K562 (cell line): Measurements from ENCODE around the gene DUS1L. TPM values are rescaled to one million over a fixed set of nuclear protein-coding genes. Genes with fewer than 3 reads are reported as not detected.

Experiments used
- CBFB ChIP-seq: sonication (generic); formaldehyde crosslinking; IDR thresholded peaks from 2 replicates; pipeline ENCODE4 v1.4.0; 2020; ENCODE audit warnings: mild to moderate bottlenecking, missing genetic modification reagents
- EGR1 ChIP-seq: fragments of 450-650 bp; conservative IDR thresholded peaks from 2 replicates; pipeline ENCODE4 v1.6.1; 2017; ENCODE audit warnings: mild to moderate bottlenecking
- GTF2F1 ChIP-seq: IDR thresholded peaks from 2 replicates; pipeline ENCODE4 v1.6.1; 2011; ENCODE audit warnings: low read depth, low read length, improper control_type of control experiment
- HLTF ChIP-seq: fragments of 450-650 bp; IDR thresholded peaks from 2 replicates; pipeline ENCODE4 v1.6.1; 2016
- IRF2 ChIP-seq: sonication (generic); formaldehyde crosslinking; IDR thresholded peaks from 2 replicates; pipeline ENCODE4 v1.8.1; 2022; ENCODE audit warnings: mild to moderate bottlenecking, missing genetic modification reagents
- JUND ChIP-seq, 2 experiments: IDR thresholded peaks; 2 replicates in 1 of 2; 3 replicates in 1 of 2; pipeline ENCODE4 v1.6.1; 2011; ENCODE audit warnings: borderline replicate concordance in 2 of 2, low read depth in 2 of 2, low read length in 2 of 2, improper control_type of control experiment in 1 of 2, missing biosample characterization in 1 of 2, missing genetic modification characterization in 1 of 2, missing genetic modification reagents in 1 of 2
- PBX2 ChIP-seq, 2 experiments: IDR thresholded peaks in 1 of 2; conservative IDR thresholded peaks in 1 of 2; 2 replicates each; pipeline ENCODE4 v1.6.1; 2016; ENCODE audit warnings: low read depth in 2 of 2, mild to moderate bottlenecking in 1 of 2, missing compliant biosample characterization in 1 of 2, missing genetic modification characterization in 1 of 2, moderate library complexity in 1 of 2
- PHF8 ChIP-seq: fragments of 200-600 bp; sonication (generic); IDR thresholded peaks from 2 replicates; pipeline ENCODE4 v1.6.1; 2012; ENCODE audit warnings: mixed run types, mild to moderate bottlenecking, inconsistent platforms, low read length, moderate library complexity, borderline replicate concordance
- PHTF2 ChIP-seq: fragments of 250-450 bp; sonication (Bioruptor Pico); IDR thresholded peaks from 2 replicates; pipeline ENCODE4 v1.5.0; 2021; ENCODE audit warnings: mild to moderate bottlenecking
- RCOR1 ChIP-seq, 2 experiments: IDR thresholded peaks; 2 replicates each; pipeline ENCODE4 v1.6.1; 2012; ENCODE audit warnings: low read depth in 2 of 2, low read length in 2 of 2, borderline replicate concordance in 1 of 2, improper control_type of control experiment in 1 of 2
- RFX7 ChIP-seq: fragments of 250-450 bp; sonication (Bioruptor Pico); IDR thresholded peaks from 2 replicates; pipeline ENCODE4 v1.5.1; 2021; ENCODE audit warnings: mild to moderate bottlenecking
- SAFB ChIP-seq: fragments of 200-400 bp; formaldehyde crosslinking; IDR thresholded peaks from 2 replicates; pipeline ENCODE4 v1.6.1; 2017; ENCODE audit warnings: low read depth, low read length, borderline replicate concordance
- SIN3A ChIP-seq, 2 experiments: fragments of 150-350 bp in 1 of 2; IDR thresholded peaks; 2 replicates each; pipeline ENCODE4 v1.6.1; 2011 to 2016; ENCODE audit warnings: borderline replicate concordance in 2 of 2, low read depth in 2 of 2, low read length in 2 of 2, mild to moderate bottlenecking in 2 of 2, moderate library complexity in 2 of 2; ENCODE audit not compliant: control insufficient read depth in 1 of 2
- STAT5A ChIP-seq: IDR thresholded peaks from 2 replicates; pipeline ENCODE4 v1.6.1; 2012; ENCODE audit warnings: low read length, inconsistent platforms, borderline replicate concordance
- STAT6 ChIP-seq: sonication (generic); formaldehyde crosslinking; IDR thresholded peaks from 2 replicates; pipeline ENCODE4 v1.8.1; 2023; ENCODE audit warnings: mild to moderate bottlenecking, missing genetic modification reagents
- ZEB2 ChIP-seq: fragments of 450-650 bp; IDR thresholded peaks from 2 replicates; pipeline ENCODE4 v1.6.1; 2016
- ZNF140 ChIP-seq: fragments of 250-450 bp; sonication (Bioruptor Pico); IDR thresholded peaks from 2 replicates; pipeline ENCODE4 v1.8.0; 2021; ENCODE audit warnings: moderate library complexity, mild to moderate bottlenecking, inconsistent platforms
- ZNF143 ChIP-seq: sonication (generic); formaldehyde crosslinking; IDR thresholded peaks from 2 replicates; pipeline ENCODE4 v1.9.0; 2022; ENCODE audit warnings: mild to moderate bottlenecking, missing genetic modification reagents
- ZNF431 ChIP-seq: sonication (generic); formaldehyde crosslinking; IDR thresholded peaks from 2 replicates; pipeline ENCODE4 v1.8.0; 2022; ENCODE audit warnings: mild to moderate bottlenecking, missing genetic modification reagents
- polyA plus RNA-seq, 8 experiments: library from polyadenylated mRNA; depleted of rRNA in 4 of 8; stranded (reverse) in 5 of 8; unstranded in 3 of 8; fragments of >200 nt; fragmentation: Nextera tagmentation in 2 of 8; fragmentation: Illumina TruSeq in 1 of 8; extraction: Ambion mirVana in 2 of 8; extraction: Trizol in 1 of 8; gene quantifications; 2 replicates each; pipeline versions ENCODE4 v1.2.1 to v1.2.3, GENCODE V29; 2011 to 2014; ENCODE audit warnings: inconsistent platforms in 1 of 8, missing spikeins in 1 of 8
- total RNA-seq, 7 experiments: library from RNA; depleted of rRNA in 6 of 7; stranded (reverse); fragments of >200 nt in 6 of 7; fragmentation: Illumina TruSeq in 2 of 7; extraction: Trizol in 2 of 7; gene quantifications; 2 replicates each; pipeline versions ENCODE4 v1.2.1 to v1.2.3, GENCODE V29; 2011 to 2021; ENCODE audit warnings: low replicate concordance in 1 of 7

Gene DUS1L
- total and polyA plus RNA-seq, 9 of the 15 experiments (the other 6 are each of a cell fraction or from before 2014, with no cell fraction given) = 7.8 to 210 (median 83.9) TPM

GRCh38 chr17:82030470-82031302 lies 34.9 kb downstream of the DUS1L start (continued):
- TF ChIP-seq STAT6 (CRISPR knock-in tag) = 0 out of 2 replicates have a peak, but pooled peaks have one; percentile 45
- TF ChIP-seq SIN3A (IDR thresholded peaks at IDR 0.05; ENCODE audit: borderline replicate concordance in 2 of 2, control insufficient read depth in 1 of 2, low read depth in 2 of 2, low read length in 2 of 2) = peak in 1 of 2 experiments; percentile 6; a peak in 1 of 4 replicates
- no peak; the same call in 1 of the 2 replicates for TF ChIP-seq CBFB (CRISPR knock-in tag)
- 0 out of 2 replicates have a peak, but pooled peaks have one; percentile 13 for TF ChIP-seq GTF2F1
- peak; percentile 34; the same call in 1 of the 2 replicates for TF ChIP-seq JUND (IDR thresholded peaks at IDR 0.05; ENCODE audit: borderline replicate concordance, low read depth, low read length)
- TF ChIP-seq JUND (tag; IDR thresholded peaks at IDR 0.05; ENCODE audit: borderline replicate concordance, low read depth, low read length) = no peak; the same call in 2 of the 3 replicates
- no peak; the same call in 1 of the 2 replicates for TF ChIP-seq ZNF143 (CRISPR knock-in tag)
- TF ChIP-seq PHF8 = peak; percentile 35; the same call in 1 of the 2 replicates
- TF ChIP-seq ZNF431 = no peak
- no peak for TF ChIP-seq PBX2 (CRISPR knock-in tag; IDR thresholded peaks at IDR 0.05; ENCODE audit: low read depth)
- no peak for TF ChIP-seq PBX2 (tag; conservative IDR thresholded peaks at IDR 0.05; ENCODE audit: low read depth)
- no peak for TF ChIP-seq ZEB2
- TF ChIP-seq SAFB = peak; percentile 80; the same call in 1 of the 2 replicates
- no peak for TF ChIP-seq IRF2 (CRISPR knock-in tag)
- TF ChIP-seq PHTF2 = no peak
- no peak for TF ChIP-seq STAT5A
- TF ChIP-seq HLTF = no peak
- TF ChIP-seq RCOR1 (IDR thresholded peaks at IDR 0.05; ENCODE audit: borderline replicate concordance in 1 of 2, low read depth in 2 of 2, low read length in 2 of 2) = peak in 1 of 2 experiments; percentile 39; a peak in 2 of 4 replicates
- TF ChIP-seq ZNF140 (CRISPR knock-in tag) = no peak
- no peak for TF ChIP-seq RFX7 (CRISPR knock-in tag)
- peak; percentile 35 for TF ChIP-seq EGR1
